RWPE1 (cell line): ENCODE results near the gene MAPK9.
A peak's percentile ranks its signal among the peaks of the same experiment; 100 is the strongest.

Experiments
- CTCF ChIA-PET: fragments of 350-600 bp; sonication (Branson Sonifier 250); formaldehyde crosslinking; extraction: SDS; loops from one replicate; lab custom pipeline; 2021; lab: Yijun Ruan, JAX
- POLR2A ChIA-PET: fragments of 400-600 bp; formaldehyde crosslinking; extraction: SDS; loops from one replicate; lab custom pipeline; 2020; ENCODE audit warnings: antibody characterized with exemption; ENCODE audit not compliant: low non-redundant PET; lab: Yijun Ruan, JAX
- DNase-seq: peaks from one replicate; pipeline ENCODE4 v3.0.0; 2012; ENCODE audit warnings: low spot score
- H3K27ac ChIP-seq: fragments of 450-650 bp; 2 replicates; pipeline ENCODE4 v1.5.1; 2017
- TF ChIP-seq, protein P1 (sequence below): fragments of 450-650 bp; conservative IDR thresholded peaks from 2 replicates; pipeline ENCODE4 v1.5.1; 2017; ENCODE audit warnings: low read depth, mild to moderate bottlenecking

MAPK9 gene

DNA sequence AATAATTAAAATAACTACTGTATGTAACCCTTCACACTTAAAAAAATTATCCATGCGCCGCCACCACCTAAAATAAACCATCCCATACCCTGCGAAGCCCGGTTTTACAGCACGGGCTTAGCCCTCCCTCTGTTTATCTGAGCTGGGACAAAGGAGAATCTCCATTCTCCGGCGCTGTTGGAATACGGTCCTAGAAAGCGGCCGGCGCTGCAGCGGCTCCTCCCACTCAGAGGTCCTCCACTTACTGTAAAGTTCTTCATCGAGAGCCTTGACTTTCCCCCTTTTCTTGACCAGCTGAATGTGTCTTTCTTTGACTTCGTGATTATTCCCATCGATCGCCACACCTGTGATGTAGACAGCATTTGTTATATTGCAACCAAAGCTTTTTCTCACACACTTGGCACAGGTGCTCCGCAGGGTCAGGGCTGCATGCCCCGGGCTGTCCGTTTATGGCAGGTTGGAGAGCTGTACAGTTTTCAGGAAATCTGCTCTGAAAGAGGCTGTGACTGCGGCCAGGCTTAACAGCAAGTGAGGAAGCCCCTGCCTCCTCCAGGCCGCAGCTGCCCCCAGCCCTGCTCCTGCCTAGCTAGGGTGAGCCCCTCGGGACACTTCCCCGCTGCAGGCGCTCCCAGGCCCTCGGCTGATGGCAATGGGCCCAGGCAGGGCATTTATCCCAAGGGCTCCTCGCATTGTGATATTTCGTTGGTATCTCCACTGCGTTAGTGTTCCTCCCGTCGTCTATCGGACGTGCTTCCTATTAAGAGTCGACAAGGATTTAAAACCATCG, 44.5 kb upstream of the MAPK9 start:
- ChIA-PET POLR2A (no interaction called here), CTCF (interaction anchor here (0.8 to 1.4 kb wide), 3 partner anchors 8 to 43 kb away, joined by 4 to 6 read pairs (median 6); no protein-coding TSS in a partner anchor)
- TF ChIP-seq, protein P1, sequence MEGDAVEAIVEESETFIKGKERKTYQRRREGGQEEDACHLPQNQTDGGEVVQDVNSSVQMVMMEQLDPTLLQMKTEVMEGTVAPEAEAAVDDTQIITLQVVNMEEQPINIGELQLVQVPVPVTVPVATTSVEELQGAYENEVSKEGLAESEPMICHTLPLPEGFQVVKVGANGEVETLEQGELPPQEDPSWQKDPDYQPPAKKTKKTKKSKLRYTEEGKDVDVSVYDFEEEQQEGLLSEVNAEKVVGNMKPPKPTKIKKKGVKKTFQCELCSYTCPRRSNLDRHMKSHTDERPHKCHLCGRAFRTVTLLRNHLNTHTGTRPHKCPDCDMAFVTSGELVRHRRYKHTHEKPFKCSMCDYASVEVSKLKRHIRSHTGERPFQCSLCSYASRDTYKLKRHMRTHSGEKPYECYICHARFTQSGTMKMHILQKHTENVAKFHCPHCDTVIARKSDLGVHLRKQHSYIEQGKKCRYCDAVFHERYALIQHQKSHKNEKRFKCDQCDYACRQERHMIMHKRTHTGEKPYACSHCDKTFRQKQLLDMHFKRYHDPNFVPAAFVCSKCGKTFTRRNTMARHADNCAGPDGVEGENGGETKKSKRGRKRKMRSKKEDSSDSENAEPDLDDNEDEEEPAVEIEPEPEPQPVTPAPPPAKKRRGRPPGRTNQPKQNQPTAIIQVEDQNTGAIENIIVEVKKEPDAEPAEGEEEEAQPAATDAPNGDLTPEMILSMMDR = no peak
- no peak for DNase-seq
- H3K27ac ChIP-seq = no peak overlapping the region

GRCh38 chr5:180335614-180336233, 43.8 kb upstream of the MAPK9 start:
- H3K27ac ChIP-seq = no peak overlapping the region
- DNase-seq = no peak
- TF ChIP-seq, protein P1 = no peak
- POLR2A ChIA-PET = no interaction called here
- CTCF ChIA-PET = interaction anchor here (1.0 to 1.3 kb wide), 2 partner anchors 8 to 42 kb away, joined by 4 to 6 read pairs; no protein-coding TSS in a partner anchor

DNA sequence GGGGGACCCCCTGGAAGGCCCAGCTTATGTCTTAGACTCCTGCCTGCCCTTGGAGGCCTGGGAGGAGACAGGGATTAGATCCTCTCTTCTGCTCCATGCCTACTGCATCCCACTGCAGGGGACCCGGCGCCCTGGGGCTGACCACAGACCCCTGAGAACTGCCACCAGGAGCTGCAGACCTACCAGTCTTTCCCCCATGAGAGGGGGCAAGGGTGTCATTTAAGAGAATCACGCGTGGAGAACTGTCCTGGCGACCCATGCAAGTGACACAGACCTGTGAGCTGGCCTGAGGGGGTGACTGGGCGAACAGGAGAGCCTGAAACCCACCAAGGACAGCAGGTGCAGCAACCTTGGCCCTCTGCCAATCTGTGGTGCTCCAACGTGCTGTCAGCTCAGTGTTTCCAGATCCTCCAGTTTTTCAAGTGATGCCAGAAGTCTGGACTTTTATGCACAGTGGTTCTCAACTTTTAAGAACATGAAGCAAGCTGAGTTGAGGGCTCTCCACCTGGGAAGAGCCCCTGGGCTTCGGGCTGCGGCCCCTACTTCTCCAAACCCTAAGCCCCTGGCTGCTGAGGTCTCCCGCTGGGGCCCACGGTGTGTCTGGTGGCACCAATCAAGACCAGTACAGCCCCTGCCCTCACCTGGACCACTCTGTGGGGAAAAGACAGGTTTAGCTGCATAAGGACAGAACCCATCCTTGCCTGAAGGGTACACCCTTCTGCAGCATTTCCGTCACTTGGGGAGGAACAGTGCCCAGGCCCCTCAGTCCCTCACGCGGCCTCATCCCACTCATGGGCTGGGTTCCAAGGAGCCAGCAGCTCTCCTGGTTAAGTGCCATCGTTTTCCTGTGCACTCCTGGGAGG, 43.1 kb upstream of the MAPK9 start:
- no peak for DNase-seq
- POLR2A ChIA-PET = no interaction called here
- CTCF ChIA-PET = interaction anchor here (0.6 to 1.3 kb wide), 4 partner anchors 8 to 188 kb away, joined by 3 to 4 read pairs (median 3); no protein-coding TSS in a partner anchor
- H3K27ac ChIP-seq = no peak overlapping the region
- TF ChIP-seq, protein P1 = no peak

GRCh38 chr5:180334176-180334575, 42.3 kb upstream of the MAPK9 start:
- POLR2A ChIA-PET = interaction anchor here (1.0 kb wide), 1 partner anchor 10 kb away, joined by 5 read pairs; no protein-coding TSS in a partner anchor
- TF ChIP-seq, protein P1 = no peak
- DNase-seq = no peak
- peak overlapping the region; percentile 65 for H3K27ac ChIP-seq
- CTCF ChIA-PET = interaction anchor here (1.2 kb wide), 1 partner anchor 41 kb away, joined by 3 read pairs; no protein-coding TSS in a partner anchor

GRCh38 chr5:180333661-180334060, 41.8 kb upstream of the MAPK9 start:
- POLR2A ChIA-PET = interaction anchor here (1.0 kb wide), 1 partner anchor 10 kb away, joined by 5 read pairs; no protein-coding TSS in a partner anchor
- CTCF ChIA-PET = interaction anchor here (1.2 kb wide), 1 partner anchor 41 kb away, joined by 3 read pairs; no protein-coding TSS in a partner anchor
- TF ChIP-seq, protein P1 = no peak
- peak overlapping the region; percentile 65 for H3K27ac ChIP-seq
- DNase-seq = peak; percentile 86
